ENCODE results near the gene SPHKAP.
"Not testable (repeated sequence)": the region's sequence is repeated elsewhere in the genome, so short reads cannot be mapped to it uniquely, and the experiment has no call there.

Gene SPHKAP

DNA sequence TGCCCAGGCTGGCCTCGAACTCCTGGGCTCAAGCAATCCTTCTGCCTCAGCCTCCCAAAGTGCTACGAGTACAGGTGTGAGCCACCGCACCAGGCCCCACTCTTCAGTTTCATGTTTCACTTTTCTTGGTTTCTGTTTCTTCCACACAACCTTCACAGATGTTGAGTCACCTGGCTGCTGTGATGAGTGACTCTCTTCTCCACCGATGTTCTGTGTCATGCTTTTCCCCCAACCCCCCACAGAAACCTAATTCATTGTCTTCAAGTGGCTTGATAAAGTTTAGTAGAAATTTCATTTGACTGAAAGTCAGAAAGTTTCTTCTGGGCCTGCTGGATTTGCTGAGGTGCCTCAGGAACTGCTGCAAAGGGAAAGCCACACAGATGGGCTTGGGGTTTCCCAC lies 78.5 kb downstream of the SPHKAP start:
- in situ Hi-C loops (cut with MboI; ENCODE audit: low sequenced_read_pairs), result no loop called here

DNA sequence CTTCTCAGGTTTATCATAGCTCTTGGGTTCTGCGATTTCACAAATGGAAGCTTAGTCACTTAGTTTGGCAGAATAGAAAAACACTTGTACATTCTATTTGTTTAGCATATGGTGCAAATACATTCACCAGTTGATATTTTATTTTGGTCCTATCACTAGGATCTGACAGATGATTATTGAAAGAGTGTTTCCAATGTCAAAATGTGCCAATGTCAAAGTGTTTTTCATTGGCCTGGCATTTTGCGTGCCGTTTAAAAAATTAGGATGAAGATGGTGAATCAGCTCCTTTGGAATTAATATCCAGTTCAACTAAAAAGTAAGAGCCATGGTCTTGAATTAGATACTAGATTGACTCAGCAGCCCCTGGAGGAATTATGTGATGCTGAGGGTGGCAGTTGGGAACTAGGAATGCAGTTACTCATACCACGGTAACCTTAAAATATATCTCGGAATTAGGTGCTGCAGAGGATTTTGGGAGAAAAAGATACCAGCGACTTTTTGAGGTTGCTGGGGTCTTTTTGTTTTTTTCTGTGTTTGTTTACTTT lies 87.0 kb downstream of the SPHKAP start:
- in situ Hi-C loops (cut with MboI; ENCODE audit: low sequenced_read_pairs), result no loop called here

DNA sequence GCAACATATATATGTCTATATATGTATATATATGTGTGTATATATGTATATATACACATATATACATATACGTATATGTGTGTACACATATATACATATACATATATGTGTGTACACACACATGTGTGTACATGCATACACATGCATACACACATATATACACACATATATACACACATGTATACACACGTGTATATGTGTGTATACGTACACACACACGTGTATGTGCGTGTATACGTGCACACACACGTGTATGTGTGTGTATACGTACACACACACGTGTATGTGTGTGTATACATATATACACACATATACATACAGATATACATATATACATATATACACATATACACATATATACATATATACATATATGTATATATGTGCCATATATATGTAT lies 89.4 kb downstream of the SPHKAP start:
- in situ Hi-C loops (cut with MboI; ENCODE audit: low sequenced_read_pairs), result no loop called here

DNA sequence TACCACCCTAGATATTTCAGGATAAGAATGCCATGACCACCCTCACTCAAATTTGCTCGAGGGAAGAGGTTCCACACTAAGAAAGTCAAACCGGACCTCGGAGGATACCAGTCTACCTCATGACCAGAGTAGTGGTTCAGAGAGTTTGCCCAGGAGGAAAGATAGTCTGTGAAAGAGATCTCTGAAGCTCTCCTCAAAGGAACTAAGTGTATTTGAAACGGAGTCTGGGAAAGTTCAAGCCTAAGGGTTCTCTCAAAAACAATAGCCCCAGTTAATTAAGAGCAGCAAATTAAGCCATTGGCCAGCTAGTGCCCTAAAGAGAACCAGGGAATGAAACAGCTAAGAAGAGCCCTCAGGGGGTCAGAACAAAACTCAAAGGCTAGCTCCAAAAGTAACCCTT lies 94.9 kb downstream of the SPHKAP start:
- in situ Hi-C loops (cut with MboI; ENCODE audit: low sequenced_read_pairs), result no loop called here

DNA sequence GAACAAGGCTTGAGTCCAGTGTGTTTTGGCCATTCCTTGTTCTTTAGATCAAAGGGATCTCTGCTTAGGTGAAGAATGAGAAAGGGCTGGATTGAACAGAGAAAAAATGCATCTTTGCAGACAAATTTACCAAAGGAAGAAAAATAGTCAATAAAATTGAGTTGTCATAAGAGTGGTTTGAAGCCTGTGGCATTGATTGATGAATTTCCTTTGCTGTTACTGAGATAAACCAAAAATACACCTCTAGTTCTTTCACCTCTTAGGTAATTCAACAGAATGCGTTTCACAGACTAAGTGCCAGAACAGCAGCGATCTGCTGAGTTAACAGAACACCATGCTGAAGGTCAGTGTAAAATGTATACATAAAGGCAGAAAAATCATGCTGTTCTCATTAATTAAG lies 96.8 kb downstream of the SPHKAP start:
- in situ Hi-C loops (cut with MboI; ENCODE audit: low sequenced_read_pairs), result no loop called here

DNA sequence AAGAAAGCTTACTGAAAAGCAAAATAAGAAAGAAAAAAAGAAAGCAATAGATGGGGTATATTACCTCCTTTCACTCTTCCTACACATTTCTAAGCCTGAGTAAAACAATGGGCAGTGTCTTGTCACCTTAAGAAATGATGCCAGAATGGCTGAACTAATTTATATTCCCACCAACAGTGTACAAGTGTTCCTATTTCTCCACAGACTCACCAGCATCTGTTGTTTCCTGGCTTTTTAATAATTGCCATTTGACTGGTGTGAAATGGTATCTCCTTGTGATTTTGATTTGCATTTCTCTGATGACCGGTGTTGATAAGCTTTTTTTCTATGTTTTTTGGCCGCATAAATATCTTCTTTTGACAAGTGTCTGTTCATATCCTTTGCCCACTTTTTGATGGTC lies 98.4 kb downstream of the SPHKAP start:
- in situ Hi-C loops (cut with MboI; ENCODE audit: low sequenced_read_pairs), result no loop called here

DNA sequence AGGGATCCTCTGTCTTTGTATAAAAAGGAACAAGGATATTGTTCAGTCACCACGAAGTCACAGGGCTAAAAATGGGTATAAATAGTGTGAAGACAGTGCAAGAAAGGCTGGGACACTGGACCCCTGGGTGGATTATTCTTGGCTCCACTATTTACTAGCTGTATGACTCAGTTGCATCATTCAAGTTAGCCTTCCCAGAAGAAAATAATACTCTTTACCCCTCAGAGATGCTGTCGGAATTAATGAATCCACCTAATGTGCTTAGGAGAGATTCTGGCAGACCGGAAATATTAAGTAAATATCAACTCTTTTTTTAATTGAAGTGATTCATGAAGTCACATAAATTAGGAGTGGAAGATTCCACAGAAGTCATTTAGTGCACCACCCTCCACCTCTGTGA lies 98.9 kb downstream of the SPHKAP start:
- in situ Hi-C loops (cut with MboI; ENCODE audit: low sequenced_read_pairs), result no loop called here

DNA sequence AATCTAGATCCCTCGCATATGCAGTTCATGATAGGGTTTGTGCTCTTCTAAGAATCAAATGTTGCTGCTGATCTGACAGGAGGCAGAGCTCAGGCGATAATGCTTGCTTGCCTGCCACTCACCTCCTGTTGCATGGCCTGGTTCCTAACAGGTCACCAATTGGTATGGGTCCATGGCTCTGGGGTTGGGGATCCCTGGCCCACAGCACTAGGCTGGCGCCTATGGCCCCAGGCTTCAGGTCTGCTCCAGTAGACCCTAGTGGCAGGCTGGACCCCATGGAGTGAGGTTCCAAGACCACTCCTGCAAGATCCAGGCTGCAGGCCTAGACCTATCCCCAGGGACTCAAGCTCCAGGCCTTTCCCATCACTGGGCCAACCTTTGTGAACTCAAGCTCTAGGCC lies 102.3 kb downstream of the SPHKAP start:
- in situ Hi-C loops (cut with MboI; ENCODE audit: low sequenced_read_pairs), result no loop called here

DNA sequence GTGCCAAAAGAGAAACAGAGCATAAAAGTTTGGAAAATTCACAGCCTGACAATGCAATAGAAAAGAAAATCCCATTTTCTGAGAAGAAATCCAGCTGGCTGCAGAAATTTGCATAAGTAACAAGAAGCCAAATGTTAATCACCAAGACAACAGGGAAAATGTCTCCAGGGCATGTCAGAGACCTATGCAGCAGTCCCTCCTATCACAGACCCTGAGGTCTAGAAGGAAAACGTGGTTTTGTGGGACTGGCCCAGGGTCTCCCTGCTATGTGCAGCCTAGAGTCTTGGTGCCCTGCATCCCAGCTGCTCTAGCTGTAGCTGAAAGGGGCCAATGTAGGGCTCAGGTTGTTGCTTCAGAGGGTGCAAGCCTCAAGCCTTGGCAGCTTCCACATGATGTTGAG lies 104.8 kb downstream of the SPHKAP start:
- in situ Hi-C loops (cut with MboI; ENCODE audit: low sequenced_read_pairs), result not testable (repeated sequence)

DNA sequence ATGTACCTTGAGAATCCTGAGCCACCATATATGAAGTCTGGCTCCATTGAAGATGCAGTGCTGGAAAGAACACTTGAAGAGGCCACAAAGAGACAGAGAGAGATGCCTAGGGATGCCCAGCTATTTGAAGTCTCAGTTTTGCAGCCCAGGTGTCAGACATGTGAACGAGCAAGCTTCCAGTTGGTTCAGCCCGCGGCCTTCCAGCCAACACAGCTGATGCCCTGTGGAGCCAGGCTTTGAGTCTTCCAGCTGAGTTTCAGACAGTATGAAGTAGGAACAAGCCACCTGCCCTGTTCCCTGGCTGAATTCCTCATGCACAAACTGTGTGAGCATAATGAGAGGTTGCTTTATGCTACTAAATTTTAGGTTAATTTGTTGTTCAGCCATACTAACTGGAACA lies 108.8 kb downstream of the SPHKAP start:
- in situ Hi-C loops (cut with MboI; ENCODE audit: low sequenced_read_pairs), result no loop called here

DNA sequence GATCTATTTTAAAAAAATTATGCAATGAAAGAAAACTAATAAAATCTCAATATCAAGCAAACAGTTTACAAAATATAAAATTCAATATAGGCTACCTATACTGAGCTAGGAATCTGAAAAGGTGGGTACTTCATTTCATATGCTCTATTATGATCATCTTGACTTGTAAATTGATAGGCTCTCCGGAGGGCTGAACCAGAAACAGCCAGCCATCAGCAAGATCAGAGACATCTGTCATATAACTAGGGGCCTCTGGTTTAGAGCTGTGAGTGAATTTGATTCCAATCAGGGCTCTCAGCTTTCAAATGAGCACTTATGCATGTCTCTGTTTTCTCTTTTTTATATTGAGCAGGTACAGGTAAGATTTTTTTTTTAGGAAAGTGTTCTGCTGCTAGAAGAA lies 114.2 kb downstream of the SPHKAP start:
- in situ Hi-C loops (cut with MboI; ENCODE audit: low sequenced_read_pairs), result no loop called here

DNA sequence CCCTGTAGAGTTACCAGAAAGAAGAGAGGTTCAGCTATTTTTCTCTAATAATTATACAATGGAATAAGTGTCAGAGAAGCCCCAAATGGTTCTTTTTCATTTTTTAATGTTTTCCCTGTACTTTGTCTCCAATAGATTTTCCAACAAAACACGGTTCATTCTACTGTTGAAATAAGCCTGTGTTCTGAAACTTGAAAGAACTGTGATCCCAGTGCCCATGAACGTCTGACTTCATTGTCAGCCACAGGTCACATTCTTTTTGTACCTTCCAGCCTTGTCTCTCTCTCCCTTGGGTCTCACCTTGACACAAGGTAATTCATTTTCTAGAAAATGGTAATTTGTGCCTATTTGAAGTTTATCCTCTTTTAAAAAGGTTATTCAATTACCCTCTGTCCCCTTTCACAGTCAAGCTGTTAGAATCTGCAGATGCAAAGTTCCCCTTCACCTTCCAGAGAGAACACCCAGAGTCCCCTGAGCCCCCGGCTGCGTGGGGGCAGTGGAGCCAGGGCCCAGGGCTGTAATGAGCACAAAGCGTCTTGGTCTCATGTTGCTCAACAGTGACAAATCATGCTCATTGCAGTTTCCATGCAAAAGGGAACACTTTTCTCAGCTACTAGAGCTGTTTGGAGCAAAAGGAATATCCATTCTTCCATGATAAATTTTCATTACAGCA lies 115.2 kb downstream of the SPHKAP start:
- in situ Hi-C loops (cut with MboI; ENCODE audit: low sequenced_read_pairs), result no loop called here

DNA sequence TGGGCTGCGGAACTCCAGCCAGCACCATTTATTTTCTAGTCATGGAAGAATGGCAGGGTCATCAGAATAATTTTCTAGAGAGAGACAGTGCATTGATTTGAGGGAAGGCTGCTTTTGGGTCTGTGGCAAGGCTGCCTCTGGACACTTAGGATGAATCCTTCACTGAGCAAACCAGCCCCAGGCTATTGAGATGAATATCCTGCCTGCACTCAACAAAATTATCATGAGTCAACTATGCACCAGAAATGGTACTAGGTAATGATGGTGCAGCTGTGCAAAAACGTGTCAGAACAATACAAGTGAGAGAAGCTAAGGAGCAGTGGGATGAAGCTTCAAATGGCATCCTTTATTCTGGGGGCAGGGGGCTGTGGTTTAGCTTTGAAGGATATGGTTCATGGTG lies 115.8 kb downstream of the SPHKAP start:
- in situ Hi-C loops (cut with MboI; ENCODE audit: low sequenced_read_pairs), result no loop called here

DNA sequence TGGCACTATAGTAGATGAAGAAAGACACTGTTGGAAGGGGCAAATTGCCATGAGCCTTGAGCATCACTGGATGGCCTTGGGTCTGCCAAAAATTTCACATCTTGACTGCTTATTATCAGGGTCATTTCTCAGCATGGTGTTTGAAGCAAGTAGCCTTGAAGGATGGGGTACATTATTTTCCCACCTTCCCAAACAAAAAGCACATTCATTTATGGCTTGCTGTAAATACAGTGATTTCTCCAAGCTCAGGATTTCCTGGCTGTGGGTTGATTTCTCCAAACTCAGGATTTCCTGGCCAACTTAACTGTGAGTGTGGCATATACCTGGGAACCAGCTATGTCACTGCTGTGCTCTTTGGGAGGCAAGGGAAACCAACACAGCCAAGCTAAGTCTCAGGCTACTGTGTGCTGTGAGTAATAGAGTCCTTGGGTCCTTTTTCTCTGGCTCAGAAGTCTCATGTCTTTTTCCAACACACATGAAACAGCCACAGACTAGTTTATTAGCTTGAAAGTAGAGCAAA lies 116.6 kb downstream of the SPHKAP start:
- in situ Hi-C loops (cut with MboI; ENCODE audit: low sequenced_read_pairs), result no loop called here

DNA sequence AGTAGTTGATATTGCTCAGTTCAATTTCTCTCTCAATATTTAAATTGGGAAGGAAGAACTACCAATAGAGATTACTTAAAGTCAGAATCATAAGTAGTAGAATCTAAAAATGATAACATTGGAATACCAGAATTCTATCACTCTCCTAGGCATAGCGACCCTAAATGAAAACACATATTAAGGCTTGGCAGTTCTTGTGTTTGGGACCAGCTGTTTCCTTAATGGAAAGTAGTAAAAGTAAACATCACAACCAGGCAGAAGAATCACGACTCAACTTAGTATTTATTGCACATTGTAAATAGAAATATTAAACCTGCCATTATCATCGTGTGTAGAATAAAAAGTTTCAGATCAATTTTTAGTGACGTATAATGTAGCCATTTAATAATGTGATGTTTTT lies 117.5 kb downstream of the SPHKAP start:
- in situ Hi-C loops (cut with MboI; ENCODE audit: low sequenced_read_pairs), result no loop called here

DNA sequence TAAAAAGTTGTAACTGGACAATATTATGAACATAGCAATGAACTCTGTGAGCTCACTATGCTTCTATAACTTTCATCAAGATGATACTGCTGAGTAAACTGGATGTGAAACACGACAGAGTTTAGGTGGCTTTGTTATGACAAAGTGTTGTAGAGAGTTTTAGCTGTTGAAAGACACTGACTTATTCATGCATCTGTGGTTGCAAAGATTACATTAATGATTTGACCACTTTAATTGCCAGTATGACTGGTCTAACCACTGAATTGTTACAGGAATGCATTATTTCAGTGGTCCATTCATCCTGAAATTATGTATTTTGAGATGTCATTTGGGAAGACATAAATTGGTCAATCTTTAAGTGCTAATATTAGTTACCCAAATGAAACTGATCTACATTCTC lies 117.9 kb downstream of the SPHKAP start:
- in situ Hi-C loops (cut with MboI; ENCODE audit: low sequenced_read_pairs), result no loop called here

DNA sequence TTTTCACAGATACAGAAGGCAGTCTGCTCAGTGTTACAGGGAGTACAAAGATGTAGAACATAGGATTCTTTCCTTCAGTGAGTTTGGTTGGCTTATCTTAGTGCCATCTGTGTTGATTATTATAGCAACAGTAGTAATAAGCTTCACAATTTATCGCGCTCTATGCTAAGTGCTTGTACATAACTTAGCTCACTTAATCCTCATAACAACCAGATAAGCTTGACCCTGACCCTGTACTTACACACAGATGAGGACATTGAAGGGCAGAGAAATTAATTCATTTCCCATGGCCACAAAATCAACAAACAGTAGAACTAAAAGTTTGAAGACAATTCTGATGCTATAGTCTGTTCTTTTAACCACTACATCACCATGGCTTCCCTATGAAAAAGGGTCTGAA lies 121.8 kb downstream of the SPHKAP start:
- in situ Hi-C loops (cut with MboI; ENCODE audit: low sequenced_read_pairs), result no loop called here

DNA sequence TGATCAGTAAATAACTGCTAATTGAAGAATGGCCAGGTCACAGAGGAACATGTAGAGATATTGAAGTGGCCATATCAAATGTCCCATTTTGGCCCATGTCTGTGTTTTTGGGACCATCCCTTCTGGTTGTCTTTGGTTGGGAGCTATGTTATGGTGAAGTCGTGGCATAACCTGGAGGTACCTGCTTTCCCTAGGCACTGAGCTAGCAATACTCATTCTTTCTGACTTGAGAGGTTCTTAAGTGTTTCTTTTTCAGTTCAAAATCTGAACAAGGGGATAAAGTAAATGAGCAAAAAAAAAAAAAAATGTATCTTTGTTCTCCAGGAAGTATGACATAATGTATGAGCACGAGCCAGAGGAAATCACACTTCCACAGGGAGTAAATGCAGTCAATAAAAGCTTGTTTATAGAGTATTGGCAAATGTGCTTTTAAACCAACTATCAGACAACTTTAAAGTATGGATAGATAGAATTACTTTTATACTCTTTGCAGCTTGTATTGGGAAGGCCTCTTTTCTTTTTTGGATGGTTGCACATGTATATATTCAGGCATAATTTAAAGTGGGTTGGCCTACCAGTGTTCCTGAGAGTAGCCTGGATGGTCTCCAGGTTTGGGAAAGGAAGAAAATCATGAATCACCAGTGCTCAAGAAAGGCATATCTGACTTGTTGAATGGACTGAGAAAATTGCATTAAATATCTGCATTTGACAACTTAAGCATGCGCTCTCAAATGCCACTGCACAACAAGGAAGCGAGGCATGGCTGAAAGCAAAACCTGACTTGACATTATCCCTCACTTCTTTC lies 125.0 kb downstream of the SPHKAP start:
- in situ Hi-C loops (cut with MboI; ENCODE audit: low sequenced_read_pairs), result no loop called here

DNA sequence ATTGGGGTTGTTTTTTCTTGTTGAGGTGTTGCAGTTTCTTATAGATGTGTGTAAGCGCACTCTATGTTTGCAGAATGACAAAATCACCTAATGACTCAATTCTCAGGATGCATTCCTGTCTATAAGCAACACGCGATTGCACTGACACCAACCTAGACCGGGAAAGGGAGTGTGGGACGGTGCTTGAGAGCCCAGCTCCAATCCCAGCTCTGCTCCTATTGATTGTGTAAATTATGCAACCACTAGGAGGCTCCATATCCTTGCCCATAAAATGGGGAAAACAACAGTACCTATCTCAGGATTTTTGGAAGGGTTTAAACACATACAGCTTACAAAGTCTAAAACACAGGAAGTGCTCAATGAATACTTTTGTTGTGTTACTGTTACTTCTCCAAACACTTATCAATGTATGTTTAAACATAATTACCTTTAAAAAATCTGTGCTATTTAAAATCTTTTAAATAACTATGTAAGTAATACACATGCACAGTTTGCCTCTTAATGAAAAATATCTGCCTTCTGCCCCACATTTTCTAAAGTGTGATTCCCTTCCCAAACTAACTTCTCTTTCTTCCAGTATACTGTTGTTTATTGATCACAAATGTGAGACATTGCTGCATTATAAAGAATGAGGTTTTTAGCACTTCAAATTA lies 132.5 kb downstream of the SPHKAP start:
- in situ Hi-C loops (cut with MboI; ENCODE audit: low sequenced_read_pairs), result no loop called here

DNA sequence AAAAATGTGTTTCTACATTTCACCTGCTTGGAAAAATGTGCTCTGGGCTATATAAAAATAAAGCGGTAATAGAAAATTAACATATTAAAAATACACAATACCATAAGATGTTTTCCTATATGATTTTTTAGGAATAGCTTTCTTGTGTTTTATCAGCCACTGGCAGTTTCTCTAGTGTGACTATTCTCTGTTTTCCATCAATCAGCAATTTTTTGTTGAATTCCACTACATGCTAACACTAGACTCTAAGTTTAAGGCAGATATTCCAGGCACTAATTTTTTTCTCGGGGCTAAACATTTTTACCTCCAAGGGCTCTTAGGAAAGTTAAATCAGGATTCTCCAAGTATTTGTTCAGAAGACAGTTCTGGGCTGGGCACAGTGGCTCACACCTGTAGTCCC lies 140.5 kb downstream of the SPHKAP start:
- in situ Hi-C loops (cut with MboI; ENCODE audit: low sequenced_read_pairs), result no loop called here

DNA sequence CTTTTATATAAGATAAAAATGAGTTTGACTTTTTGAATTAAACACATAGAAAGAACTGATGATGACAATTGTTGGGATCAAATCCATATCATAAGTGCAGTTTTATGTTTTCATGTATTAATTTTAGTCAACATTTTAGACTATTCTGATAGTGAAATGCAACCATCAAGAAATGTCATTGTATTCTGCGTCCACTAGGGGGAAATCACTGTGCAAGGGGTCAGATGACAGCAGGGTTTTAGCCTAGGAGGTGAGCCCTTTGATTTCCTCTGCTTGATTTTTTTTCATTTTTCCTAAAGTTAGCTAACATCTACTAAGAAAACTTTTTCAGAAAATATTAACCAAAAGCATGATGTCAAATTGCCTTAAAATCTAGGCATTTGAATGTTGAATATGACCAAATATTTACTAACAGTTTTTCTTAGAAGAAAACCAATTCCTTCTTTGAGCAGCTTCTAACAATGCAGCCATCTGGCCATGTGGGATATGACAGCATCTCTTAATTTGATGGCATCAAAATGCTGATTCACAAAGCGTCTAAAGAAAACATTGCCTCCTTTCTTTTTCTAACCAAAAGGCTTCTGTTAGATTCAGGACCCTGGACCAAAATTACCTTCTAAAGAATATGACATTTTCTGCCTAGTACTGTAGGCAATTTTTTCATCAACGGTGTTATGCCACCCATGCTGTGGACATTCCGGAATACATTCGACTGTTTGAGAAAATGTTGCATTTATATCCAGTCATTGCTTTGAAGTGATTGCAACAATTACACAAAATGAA lies 141.5 kb downstream of the SPHKAP start:
- in situ Hi-C loops (cut with MboI; ENCODE audit: low sequenced_read_pairs), result no loop called here
